Activated naive CD4-positive, alpha-beta T cell treated with anti-CD3 and anti-CD28 coated beads, Interleukin-2, amount 50 U/mL, for 16 hours (primary cell): ENCODE results near the gene STK32C.
"Not testable (repeated sequence)": the region's sequence is repeated elsewhere in the genome, so short reads cannot be mapped to it uniquely, and the experiment has no call there.

Source experiments
- DNase-seq: peaks from one replicate; pipeline ENCODE4 v3.0.0-alpha.2; 2020

Gene STK32C

DNA sequence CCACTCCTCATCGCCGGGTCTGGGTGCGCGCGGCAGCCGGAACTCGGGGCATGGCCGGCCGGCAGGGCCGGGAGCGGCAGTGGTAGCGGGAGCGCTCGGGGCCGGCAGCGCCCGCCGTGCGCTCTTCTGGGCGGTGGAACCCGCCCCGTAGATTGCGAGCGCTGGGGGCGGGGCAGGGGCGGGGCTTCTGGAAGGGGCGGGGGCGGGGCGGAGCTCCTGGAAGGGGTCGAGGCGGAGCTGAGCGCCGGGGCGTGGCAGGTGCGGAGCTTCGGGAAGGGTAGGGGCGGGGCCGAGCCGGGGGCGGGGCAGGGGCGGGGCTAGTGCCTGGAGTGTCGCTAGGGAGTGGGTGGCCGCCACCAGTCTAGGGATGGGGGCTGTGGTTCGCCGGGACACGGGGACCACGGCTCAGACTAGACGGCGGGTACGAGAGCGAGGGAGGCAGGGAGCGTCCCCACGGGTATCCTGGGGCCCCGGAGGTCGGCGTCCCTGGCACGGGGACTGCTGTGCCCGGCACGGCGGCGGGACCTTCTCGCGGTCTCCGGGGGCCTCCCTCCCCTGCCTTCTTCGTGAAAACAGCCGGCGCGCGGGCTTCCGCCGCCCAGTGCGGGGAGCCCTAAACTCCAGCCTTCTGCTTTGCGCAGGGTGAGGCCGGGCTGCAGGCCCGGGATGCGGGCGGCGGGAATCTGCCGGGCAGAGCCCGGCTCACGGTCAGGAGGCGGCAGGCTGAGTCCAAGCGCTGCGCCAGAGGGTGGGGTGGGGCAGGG, at the start of gene STK32C:
Gene STK32C (minus strand): TSS at position 128 of the 764 bp plus-strand sequence. CDS start 117 bp downstream, at position 11.
- peak; percentile 89 for DNase-seq

DNA sequence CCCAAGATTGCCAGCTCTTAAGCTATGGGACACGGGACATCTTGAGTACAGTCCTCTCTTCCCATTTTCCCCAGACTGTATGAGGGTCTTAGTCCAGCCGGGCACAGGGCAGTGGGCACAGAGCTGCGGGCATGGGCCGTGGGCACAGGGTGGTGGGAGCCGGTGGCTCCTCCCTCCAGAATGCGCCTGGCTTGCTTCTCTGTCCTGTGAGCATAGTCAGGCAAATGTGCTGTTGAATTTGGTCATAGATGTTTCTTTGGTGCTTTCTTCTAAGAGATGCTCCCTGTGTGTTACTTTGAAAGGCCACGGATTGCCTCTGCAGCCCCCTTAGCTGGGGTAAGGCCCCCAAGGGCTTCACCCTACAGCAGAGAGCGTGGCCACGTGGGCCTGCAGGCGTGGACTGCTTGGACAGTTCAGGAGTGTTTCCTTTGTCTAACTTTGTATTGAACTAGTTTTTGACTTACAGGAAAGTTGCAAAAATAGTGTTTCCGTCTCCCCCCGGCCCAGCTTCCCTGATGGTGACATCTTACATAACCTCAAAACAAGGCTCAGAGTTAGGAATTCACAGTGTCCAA, 49.0 kb upstream of the STK32C start:
- DNase-seq: no peak

DNA sequence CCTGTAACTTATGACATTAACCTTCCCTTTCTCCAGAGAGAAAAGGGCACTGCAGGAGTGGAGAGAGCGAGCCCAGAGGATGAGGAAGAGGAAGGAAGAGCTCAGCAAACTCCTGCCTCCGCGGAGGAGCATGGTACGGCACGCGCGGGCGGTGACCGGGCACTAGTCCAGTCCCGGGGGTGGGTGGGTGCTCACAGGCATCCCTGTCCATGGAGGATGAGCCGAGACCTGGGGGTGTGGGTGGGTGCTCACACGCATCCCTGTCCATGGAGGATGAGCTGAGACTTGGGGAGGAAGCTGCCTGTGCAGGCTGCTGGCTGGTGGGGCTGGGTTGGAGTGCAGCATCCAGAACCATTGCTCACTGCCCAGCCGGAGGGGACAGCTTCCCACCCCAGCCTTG, 48.0 kb upstream of the STK32C start:
- no peak for DNase-seq

DNA sequence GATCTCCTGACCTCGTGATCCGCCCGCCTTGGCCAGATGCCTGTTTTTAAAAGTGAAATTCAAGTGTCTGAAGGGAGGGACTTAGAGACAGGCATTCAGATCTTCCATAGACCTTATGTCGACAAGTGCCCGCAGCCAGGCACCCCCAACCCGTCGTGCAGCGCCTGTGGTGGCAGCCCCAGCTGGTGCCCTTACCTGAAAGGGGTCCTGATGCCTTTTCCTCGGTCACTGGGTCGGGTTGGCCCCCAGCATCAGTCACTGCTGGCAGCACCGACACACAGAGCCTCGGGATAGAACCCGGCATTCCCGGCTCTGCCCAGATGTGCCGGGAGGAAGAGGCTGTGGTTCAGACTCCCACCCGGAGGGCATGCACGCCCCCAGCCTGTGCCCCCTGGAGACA, 47.5 kb upstream of the STK32C start:
- DNase-seq: no peak

DNA sequence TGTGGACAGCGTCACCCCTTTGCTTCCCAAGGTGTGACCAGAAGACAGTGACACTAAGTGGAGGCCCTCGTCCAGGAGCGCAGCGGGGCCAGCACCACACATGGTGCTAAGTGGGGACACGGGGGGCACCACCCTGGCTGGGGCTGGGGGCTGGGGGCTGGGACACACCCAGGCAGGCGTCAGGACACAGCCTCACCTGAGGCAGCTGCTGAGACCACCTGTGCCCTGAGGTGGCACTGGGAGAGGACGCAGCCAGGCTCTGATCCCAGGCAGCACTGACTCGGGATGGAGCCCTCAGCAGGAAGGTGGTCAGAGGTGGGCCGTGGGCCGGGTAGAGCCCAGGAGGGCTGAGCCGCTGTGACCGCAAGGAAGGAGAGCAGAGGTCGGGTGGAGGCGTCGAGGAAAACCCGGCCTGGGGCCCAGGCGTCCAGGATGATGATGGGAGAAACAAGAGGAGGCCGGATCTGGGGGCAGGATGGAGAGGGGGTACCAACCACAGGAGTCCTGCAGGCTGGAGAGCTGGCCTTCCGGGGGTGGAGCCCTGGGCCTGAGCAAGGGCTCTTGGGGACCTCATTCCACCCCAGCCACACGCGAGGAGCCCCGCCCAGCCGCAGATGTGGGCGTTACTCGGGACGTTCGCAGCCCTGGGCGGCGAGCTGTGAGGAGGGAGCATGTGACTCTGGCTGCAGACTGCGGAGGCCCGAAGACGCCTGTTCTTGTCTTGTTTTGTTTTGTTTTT, 46.8 kb upstream of the STK32C start:
- no peak for DNase-seq

DNA sequence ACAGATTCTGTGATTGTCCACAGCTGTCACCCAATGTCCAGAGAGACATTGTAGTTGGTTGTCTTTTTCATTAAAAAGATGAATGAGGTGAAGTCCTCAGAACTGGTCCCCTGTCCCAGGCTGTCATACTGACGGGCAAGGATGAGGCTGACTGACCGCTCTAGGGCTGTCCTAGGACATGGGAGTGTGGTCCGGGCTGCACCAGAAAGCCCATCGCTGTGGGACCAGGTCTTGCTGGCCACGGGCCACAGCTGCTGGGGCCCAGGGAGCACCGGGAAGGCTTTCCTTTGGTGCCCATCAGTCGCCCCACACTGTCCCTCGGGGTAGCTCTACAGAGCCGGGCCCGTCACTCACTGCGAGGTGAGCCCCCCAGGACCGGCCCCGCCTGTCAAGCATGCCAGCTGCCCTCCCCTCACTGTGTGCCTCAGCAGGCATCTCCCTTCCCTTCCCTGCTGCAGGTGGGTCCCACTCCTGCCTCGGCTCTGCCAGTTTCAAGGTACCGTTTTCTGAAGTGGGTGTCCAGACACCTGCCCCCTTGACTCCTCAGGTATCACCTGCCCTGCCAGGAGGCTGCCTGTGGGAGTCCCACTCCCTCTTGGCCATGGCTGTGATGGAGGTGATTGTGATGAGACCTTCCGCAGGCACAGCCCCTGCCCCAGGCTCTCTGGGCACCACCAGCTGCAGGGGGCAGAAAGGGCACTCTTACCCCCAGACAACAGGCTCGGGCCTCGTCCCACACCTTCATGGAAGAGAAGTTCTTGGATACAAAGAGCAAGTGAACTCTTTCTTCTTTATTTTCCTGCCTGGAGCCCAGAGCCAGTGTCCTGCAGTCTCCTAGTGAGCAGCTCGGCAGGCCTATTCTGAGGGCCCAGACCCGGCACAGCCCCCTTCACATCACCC, 46.0 kb upstream of the STK32C start:
- no peak for DNase-seq

DNA sequence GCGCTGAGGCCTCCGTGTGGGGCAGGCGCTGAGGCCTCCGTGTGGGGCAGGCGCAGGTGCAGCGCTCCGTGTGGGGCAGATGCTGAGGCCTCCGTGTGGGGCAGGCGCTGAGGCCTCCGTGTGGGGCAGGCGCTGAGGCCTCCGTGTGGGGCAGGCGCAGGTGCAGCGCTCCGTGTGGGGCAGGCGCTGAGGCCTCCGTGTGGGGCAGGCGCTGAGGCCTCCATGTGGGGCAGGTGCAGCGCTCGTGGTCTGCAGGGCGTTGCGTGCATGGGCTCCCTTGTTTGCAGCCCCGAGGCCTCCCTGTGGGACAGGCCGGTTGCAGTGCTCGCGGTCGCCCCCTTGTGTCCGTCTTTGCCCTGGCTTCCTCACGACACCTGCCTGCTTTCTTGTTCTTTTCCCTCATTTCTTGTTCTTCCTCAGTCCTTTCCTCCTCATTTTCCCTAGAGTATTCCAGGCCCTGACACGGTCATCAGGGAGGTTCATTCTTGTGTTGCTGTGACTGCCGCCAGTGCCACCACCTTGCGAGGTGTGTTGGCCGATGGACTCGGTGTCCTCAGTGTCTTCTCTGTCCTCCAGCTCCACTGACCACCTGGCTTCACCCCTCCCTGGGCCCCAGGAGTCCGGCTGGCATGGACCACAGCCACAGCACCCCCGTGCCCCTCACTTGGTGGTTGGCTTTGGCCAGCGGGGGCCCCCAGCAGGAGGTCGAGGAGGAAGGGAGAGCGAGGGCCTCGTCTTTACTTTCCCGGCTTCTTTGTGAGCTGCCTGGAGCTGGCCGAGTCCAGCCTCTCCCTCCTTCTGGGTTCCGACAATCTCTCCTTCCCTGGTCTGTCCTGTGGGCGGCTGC, 44.9 kb upstream of the STK32C start:
- peak; percentile 79 for DNase-seq

DNA sequence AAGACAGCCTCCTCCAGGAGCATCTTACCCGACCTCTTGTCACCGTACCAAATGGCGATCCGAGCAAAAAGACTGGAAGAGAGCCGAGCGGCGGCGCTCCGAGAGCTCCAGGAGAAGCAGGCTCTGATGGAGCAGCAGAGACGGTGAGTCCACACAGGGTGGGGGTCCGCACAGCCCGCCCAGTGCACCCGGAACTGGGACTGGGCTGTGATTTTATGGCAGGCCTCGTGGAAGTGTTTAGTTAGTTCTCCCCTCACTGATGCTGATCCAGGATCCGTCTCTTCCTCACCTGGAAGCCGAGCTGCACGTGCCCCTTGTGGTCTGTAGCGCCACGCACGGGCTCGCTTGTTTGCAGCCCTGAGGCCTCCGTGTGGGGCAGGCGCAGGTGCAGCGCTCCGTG, 43.9 kb upstream of the STK32C start:
- DNase-seq: no peak

DNA sequence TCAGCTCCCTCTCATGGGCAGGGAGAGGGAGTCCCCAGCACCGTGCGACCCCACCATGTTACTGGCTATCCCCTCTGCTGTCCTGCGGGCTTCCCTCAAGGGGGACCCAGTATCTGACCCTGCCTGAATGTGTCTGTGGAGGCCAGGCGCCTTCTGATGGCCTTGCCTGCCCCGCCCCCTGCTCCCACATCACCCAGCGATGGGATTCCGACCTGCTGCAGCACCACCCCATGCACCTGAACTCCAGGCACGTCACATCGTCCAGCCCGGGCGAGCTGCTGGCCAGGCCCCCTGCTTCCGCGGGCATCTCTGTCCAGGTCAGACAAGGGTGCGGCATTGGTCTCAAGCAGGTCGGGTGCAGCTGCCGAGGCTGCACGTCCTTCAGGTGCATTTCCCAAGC, 43.2 kb upstream of the STK32C start:
- no peak for DNase-seq

DNA sequence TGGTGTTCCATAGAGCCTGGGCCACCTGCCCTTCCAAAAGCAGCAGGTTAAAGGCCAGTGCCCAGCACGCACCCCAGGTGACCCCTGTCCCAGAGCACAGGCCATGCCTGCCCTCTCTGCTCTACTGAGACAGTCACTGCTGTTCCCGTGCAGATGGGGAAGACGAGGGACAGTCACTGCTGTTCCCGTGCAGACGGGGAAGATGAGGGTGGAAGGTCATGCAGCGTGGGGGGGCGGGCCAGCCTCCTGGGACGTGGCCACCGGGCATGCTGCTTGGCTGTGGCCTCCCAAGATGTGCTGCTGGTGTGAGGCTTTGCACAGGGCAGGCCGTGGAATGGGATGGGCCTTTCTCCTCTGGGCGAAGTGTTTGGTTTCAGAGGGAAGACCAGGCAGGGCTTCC, 42.6 kb upstream of the STK32C start:
- DNase-seq: no peak

DNA sequence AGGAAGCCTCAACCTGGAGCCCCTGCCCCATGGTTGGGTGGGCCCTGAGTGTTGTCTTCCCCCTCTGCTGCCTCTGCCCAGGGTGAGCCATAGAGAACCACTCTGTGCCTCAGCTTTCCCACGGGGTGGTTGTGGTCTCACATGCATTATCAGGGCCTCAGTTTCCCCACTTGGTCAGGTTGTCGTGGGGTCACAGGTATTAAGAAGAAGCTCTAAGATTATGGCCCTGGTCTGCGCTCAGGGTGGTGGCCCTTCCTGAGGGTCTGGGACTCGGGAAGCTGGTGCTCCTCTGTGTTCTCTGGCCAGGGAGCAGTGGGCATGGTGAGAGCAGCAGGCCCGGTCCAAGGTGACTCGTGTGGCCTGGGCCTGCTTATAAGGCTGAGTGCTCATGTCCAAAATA, 42.0 kb upstream of the STK32C start:
- no peak for DNase-seq

DNA sequence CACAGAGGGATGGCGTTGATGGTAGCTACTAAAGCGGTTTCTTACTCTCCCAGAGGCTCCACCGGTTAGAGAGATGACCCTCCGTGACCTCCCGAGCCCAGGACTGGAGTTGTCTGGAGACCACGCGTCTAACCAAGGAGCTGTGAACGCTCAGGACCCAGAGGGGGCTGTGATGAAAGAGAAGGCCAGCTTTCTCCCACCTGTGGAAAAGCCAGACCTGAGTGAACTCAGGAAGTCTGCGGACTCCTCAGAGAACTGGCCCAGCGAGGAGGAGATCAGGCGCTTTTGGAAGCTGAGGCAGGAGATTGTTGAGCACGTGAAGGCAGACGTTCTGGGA, 40.1 kb upstream of the STK32C start:
- DNase-seq: no peak

DNA sequence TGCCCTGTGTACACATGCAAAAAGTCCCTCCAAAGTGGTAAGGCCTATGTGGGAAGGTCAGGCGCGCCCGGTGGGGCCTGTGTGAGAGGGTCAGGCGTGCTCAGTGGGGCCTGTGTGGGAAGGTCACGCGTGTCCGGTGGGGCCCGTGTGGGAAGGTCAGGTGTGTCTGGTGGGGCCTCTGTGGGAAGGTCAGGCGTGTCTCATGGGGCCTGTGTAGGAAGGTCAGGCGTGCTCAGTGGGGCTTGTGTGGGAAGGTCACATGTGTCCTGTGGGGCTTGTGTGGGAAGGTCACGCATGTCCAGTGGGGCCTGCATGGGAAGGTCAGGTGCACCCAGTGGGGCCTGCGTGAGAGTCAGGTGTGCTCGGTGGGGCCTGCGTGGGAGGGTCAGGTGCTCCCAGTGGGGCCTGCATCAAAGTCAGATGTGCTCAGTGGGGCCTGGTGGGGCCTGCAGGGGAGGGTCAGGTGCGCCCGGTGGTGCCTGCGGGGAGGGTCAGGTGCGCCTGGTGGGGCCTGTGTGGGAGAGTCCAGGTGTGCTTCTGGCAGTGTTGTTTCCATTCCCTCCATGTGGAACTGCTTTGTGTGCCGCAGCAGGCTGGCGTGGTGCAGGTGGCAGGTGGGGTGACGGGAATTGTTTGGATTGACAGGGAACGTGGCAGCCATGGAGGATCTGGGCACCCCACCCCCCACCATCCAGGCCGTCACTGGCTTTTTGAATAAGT, 39.6 kb upstream of the STK32C start:
- DNase-seq: no peak

DNA sequence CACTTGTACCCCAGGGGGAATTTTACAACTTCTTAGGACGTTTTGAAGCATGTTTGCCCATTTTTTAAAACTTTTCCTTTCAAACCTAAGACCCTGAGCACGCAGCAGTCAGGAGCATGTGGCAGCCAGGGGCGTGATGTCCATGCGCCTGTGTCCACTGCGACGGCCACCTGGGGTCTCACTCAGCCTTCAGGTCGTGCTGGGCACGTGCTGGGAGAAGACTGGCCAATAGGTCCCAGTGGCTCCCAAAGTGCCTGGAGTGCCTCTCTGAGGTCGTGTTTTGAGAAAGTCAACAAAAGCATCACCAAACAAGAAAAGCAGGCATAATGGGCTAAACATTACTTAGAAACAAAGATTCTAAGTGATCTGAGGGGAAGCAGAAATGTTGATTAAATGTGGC, 39.1 kb upstream of the STK32C start:
- no peak for DNase-seq

DNA sequence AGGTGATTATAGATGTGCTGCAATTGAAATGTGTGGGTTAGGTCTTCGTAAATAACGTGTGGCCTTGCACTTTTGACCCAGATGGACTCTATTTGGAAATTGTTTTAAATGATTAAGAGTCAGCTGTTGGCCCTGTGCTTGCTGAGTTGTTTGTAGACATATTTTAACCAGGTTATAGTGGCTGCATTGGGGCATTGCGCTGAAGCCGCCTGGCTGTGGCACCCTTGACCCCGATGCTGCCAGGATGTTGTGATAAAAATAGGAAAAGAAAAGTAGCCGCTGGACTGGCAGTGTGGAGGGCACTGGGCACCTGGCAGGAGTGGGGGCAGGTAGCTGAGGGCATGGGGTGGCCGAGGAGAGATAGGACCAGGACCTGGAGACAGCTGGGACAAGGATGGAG, 37.6 kb upstream of the STK32C start:
- DNase-seq: no peak

DNA sequence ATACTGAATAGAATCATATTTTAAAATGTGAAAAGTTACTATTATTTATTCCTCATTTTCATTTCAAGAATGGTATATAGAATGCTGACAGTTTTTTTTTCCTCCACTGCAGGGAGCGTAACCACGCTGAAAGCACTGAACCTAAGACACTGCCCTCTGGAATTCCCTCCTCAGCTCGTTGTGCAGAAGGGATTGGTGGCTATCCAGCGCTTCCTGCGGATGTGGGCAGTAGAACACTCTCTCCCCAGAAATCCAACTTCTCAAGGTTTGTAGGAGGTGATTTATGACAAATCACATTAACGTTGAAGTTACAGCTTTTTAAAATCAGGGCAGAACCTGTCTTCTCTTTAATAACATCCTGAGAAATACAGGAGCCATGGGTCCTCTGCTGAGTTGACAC, 36.6 kb upstream of the STK32C start:
- DNase-seq: no peak

DNA sequence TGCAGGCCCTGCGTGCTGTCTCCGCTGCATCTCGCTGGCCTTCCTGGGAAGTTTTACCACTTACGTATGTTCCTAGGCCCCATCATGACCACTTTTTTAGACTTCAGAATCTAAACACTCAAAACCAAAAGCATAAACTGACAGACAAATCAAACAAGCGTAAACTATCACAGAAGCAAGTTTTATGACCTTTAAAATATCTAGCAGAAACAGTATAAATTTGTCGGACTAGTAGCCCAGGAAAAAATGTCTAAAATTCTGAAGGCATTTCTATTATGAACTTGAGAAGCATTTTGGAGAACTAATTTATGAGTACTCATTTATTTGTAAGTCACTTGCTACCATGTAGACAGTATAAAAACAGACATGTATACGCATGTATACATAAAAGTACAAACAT, 34.8 kb upstream of the STK32C start:
- no peak for DNase-seq

DNA sequence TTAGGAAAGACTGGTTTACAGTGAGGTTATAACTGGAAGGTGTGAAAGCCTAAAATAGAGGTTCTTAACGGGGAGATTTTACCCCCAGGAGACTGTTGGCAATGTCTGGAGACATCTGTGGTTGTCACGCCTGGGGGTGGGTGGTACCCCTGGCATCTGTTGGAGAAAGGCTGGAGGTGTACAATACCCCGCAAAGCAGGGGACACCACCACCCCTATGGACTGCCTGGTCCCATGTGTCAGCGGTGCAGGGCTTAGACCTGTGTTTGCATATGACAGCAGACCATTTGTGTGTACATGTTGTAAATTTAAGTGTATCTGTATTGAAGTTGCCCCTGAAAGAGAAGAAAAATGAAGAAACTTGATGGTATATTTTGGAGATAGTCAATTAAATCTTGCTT, 34.0 kb upstream of the STK32C start:
- DNase-seq: no peak

DNA sequence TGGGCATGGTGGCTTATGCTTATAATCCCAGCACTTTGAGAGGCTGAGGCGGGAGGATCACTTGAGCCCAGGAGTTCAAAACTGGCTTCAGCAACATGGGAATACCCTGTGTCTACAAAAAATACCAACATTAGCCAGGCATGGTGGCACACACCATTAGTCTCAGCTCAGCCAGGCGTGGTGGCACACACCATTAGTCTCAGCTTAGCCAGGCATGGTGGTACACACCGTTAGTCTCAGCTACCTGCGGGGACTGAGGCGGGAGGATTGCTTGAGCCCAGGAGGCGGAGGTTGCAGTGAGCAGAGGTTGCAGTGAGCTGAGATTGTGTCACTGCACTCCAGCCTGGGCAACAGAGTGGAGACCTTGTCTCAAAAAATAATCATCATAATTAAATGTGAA, 33.3 kb upstream of the STK32C start:
- DNase-seq: no peak

DNA sequence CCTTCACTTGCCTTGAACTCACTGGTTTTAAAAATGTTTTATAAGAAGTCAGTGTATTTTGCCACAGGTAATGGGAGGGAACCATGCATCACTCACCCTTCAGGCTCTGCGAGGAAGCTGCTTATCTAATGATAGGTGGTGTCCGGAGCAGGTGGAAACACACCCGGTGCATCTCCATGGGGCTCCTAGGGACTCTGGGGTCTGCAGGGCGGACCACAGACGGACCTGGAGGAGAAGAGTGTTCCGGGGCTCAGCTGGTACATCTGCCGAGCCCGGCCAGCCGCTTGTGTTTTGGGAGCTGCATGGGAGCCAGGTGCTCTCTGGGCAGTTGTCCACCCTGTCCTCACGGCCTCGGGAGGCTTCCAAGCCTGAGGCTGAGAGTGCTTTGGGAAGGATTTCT, 31.5 kb upstream of the STK32C start:
- DNase-seq: no peak

DNA sequence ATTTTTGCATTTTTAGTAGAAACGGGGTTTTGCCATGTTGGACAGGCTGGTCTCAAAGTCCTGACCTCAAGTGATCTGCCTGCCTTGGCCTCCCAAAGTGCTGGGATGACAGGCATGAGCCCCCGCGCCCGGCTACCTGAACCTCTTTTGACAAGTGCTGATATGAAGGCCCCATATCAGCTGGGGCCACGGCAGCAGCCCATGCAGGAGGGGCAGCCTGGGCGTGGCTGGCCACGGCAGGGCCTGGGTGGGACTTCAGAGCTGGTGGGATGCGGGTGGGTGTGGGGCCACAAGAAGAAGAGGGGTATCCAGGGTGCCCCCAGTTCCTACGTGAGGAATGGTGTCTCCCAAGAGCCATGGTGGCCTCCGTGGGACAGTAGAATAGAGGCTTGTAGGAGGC, 31.1 kb upstream of the STK32C start:
- no peak for DNase-seq

DNA sequence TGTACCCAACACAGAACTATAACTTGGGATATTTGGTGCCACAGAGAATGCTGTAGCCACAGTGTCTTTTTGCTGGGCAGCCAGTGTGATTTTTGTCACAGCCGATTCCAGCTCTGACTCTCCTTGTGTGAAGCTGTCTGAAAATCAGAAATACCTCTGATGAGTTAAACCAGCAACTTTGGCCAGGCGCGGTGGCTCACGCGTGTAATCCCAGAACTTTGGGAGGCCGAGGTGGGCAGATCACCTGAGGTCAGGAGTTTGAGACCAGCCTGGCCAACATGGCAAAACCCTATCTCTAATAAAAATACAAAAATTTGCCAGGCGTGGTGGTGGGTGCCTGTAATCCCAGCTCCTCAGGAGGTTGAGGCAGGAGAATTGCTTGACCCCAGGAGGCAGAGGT, 30.1 kb upstream of the STK32C start:
- DNase-seq: not testable (repeated sequence)
